WTC11 (cell line): ENCODE measurements around the gene KRT14. TPM values are rescaled to one million over a fixed set of nuclear protein-coding genes. Genes with fewer than 3 reads are reported as not detected.

Source experiments
- ATAC-seq: fragments of 200-7000 bp; cut with Tn5 transposase; 2 replicates; pipeline ENCODE4 v1.10.0; 2021; ENCODE audit warnings: mild to moderate bottlenecking, moderate library complexity
- CTCF ChIA-PET: fragments of 300-600 bp; sonication (Branson Sonifier 250); formaldehyde crosslinking; loops from one replicate; lab custom pipeline; 2021; ENCODE audit warnings: antibody characterized with exemption; lab: Charles Lee
- POLR2A ChIA-PET: fragments of 350-600 bp; sonication (Branson Sonifier 250); formaldehyde crosslinking; loops from one replicate; lab custom pipeline; 2021; ENCODE audit warnings: antibody characterized with exemption; lab: Charles Lee
- DNase-seq: peaks from one replicate; pipeline ENCODE4 v3.0.0; 2021; ENCODE audit warnings: low spot score
- H3K27ac Mint-ChIP-seq: 2 replicates; pipeline ENCODE4 v1.8.0; 2021; ENCODE audit warnings: mixed read lengths
- H3K27me3 Mint-ChIP-seq: 2 replicates; pipeline ENCODE4 v1.8.0; 2021; ENCODE audit warnings: low read depth, mild to moderate bottlenecking, moderate library complexity, mixed read lengths
- H3K36me3 Mint-ChIP-seq: 2 replicates; pipeline ENCODE4 v1.8.0; 2021; ENCODE audit warnings: mixed read lengths
- H3K4me1 Mint-ChIP-seq: 2 replicates; pipeline ENCODE4 v1.8.0; 2022; ENCODE audit warnings: mixed read lengths
- H3K4me3 Mint-ChIP-seq: 2 replicates; pipeline ENCODE4 v1.8.0; 2021; ENCODE audit warnings: mild to moderate bottlenecking, moderate library complexity, mixed read lengths
- H3K9me3 Mint-ChIP-seq: 2 replicates; pipeline ENCODE4 v1.8.0; 2021; ENCODE audit warnings: mixed read lengths
- AFF4 ChIP-seq: sonication (generic); formaldehyde crosslinking; IDR thresholded peaks from 2 replicates; pipeline ENCODE4 v1.8.1; 2023; ENCODE audit warnings: mild to moderate bottlenecking, missing genetic modification reagents, borderline replicate concordance
- AR ChIP-seq: fragments of 250-450 bp; sonication (Bioruptor Pico); IDR thresholded peaks from 2 replicates; pipeline ENCODE4 v1.9.0; 2021; ENCODE audit warnings: mild to moderate bottlenecking
- CTCF ChIP-seq: fragments of 200-600 bp; IDR thresholded peaks from 2 replicates; pipeline ENCODE4 v1.8.0; 2022; ENCODE audit warnings: antibody characterized with exemption
- E2F1 ChIP-seq: sonication (generic); formaldehyde crosslinking; IDR thresholded peaks from 2 replicates; pipeline ENCODE4 v1.8.0; 2022; ENCODE audit warnings: mild to moderate bottlenecking, missing genetic modification reagents
- ELF4 ChIP-seq: sonication (generic); formaldehyde crosslinking; IDR thresholded peaks from 2 replicates; pipeline ENCODE4 v1.8.1; 2022; ENCODE audit warnings: low read depth, mild to moderate bottlenecking, moderate library complexity, missing genetic modification reagents
- ETV6 ChIP-seq: sonication (generic); formaldehyde crosslinking; IDR thresholded peaks from 2 replicates; pipeline ENCODE4 v1.8.1; 2022; ENCODE audit warnings: mild to moderate bottlenecking, missing genetic modification reagents
- FOXK1 ChIP-seq: sonication (generic); formaldehyde crosslinking; IDR thresholded peaks from 2 replicates; pipeline ENCODE4 v1.8.0; 2022; ENCODE audit warnings: mild to moderate bottlenecking, moderate library complexity, missing genetic modification reagents
- MAX ChIP-seq: sonication (generic); formaldehyde crosslinking; IDR thresholded peaks from 2 replicates; pipeline ENCODE4 v1.8.0; 2022; ENCODE audit warnings: mild to moderate bottlenecking, missing genetic modification reagents
- MYBL2 ChIP-seq: sonication (generic); formaldehyde crosslinking; IDR thresholded peaks from 2 replicates; pipeline ENCODE4 v1.8.1; 2023; ENCODE audit warnings: mild to moderate bottlenecking, moderate library complexity, missing genetic modification reagents
- NFE2L1 ChIP-seq: sonication (generic); formaldehyde crosslinking; IDR thresholded peaks from 2 replicates; pipeline ENCODE4 v1.8.1; 2023; ENCODE audit warnings: missing genetic modification reagents
- NR1H2 ChIP-seq: sonication (generic); formaldehyde crosslinking; IDR thresholded peaks from 2 replicates; pipeline ENCODE4 v1.9.0; 2021; ENCODE audit warnings: mild to moderate bottlenecking, moderate library complexity, missing genetic modification reagents
- NR2C2 ChIP-seq: sonication (generic); formaldehyde crosslinking; IDR thresholded peaks from 2 replicates; pipeline ENCODE4 v1.8.0; 2022; ENCODE audit warnings: mild to moderate bottlenecking, missing genetic modification reagents
- SMAD4 ChIP-seq: sonication (generic); formaldehyde crosslinking; IDR thresholded peaks from 2 replicates; pipeline ENCODE4 v1.8.0; 2022; ENCODE audit warnings: mild to moderate bottlenecking, missing genetic modification reagents
- SOX15 ChIP-seq: fragments of 250-450 bp; sonication (Bioruptor Pico); IDR thresholded peaks from 2 replicates; pipeline ENCODE4 v1.9.0; 2021; ENCODE audit warnings: mild to moderate bottlenecking
- SP1 ChIP-seq: sonication (generic); formaldehyde crosslinking; conservative IDR thresholded peaks from 2 replicates; pipeline ENCODE4 v1.8.1; 2022; ENCODE audit warnings: missing genetic modification reagents
- TP53 ChIP-seq: sonication (generic); formaldehyde crosslinking; IDR thresholded peaks from 2 replicates; pipeline ENCODE4 v1.8.1; 2023; ENCODE audit warnings: mild to moderate bottlenecking, missing genetic modification reagents
- ZBTB21 ChIP-seq: sonication (generic); formaldehyde crosslinking; IDR thresholded peaks from 2 replicates; pipeline ENCODE4 v1.8.1; 2023; ENCODE audit warnings: mild to moderate bottlenecking, missing genetic modification reagents, borderline replicate concordance
- ZNF121 ChIP-seq: sonication (generic); formaldehyde crosslinking; IDR thresholded peaks from 2 replicates; pipeline ENCODE4 v1.8.0; 2023; ENCODE audit warnings: missing genetic modification reagents
- ZNF396 ChIP-seq: fragments of 250-450 bp; sonication (Bioruptor Pico); IDR thresholded peaks from 2 replicates; pipeline ENCODE4 v1.8.0; 2021; ENCODE audit warnings: mild to moderate bottlenecking, moderate library complexity, borderline replicate concordance
- ZNF671 ChIP-seq: fragments of 250-450 bp; sonication (Bioruptor Pico); IDR thresholded peaks from 2 replicates; pipeline ENCODE4 v1.8.0; 2021; ENCODE audit warnings: mild to moderate bottlenecking
- total RNA-seq: library from RNA; stranded (reverse); gene quantifications from 3 replicates; pipeline ENCODE4 v1.2.3, GENCODE V29; 2021

Gene KRT14
- total RNA-seq, 1 experiment from 2014 or later, result not detected

- ATAC-seq, result no peak
- ChIA-PET CTCF (interaction anchor here (0.6 to 3.5 kb wide), 9 partner anchors 14 to 72 kb away, joined by 3 to 15 read pairs (median 4); no protein-coding TSS in a partner anchor), POLR2A (interaction anchor here (0.6 kb wide), 1 partner anchor 51 kb away, joined by 4 read pairs; no protein-coding TSS in a partner anchor)
- no peak for TF ChIP-seq NR1H2 (CRISPR knock-in tag)
- TF ChIP-seq ZNF121 (CRISPR knock-in tag), result no peak
- no peak for TF ChIP-seq MYBL2
- no peak for TF ChIP-seq ZBTB21
- no peak for TF ChIP-seq ZNF396 (CRISPR knock-in tag)
- TF ChIP-seq NR2C2 (CRISPR knock-in tag), result no peak
- no peak for TF ChIP-seq AR
- TF ChIP-seq ELF4 (CRISPR knock-in tag), result no peak
- no peak for TF ChIP-seq TP53
- no peak for TF ChIP-seq SP1
- no peak for TF ChIP-seq FOXK1 (CRISPR knock-in tag)
- TF ChIP-seq CTCF, result no peak
- TF ChIP-seq AFF4 (CRISPR knock-in tag), result no peak
- no peak for TF ChIP-seq SOX15 (CRISPR knock-in tag)
- TF ChIP-seq ZNF671 (CRISPR knock-in tag), result no peak
- TF ChIP-seq MAX (CRISPR knock-in tag), result no peak
- TF ChIP-seq ETV6 (CRISPR knock-in tag), result no peak
- TF ChIP-seq NFE2L1 (CRISPR knock-in tag), result no peak
- no peak for TF ChIP-seq SMAD4 (CRISPR knock-in tag)
- TF ChIP-seq E2F1 (CRISPR knock-in tag), result no peak
- TF ChIP-seq, all 79 proteins: peak for 0
- H3K36me3 Mint-ChIP-seq, result no peaks in the 10 kb centered on the region
- H3K27ac Mint-ChIP-seq, result no peak overlapping the region
- peaks cover 3% of the 10 kb centered on the region for H3K4me1 Mint-ChIP-seq
- H3K4me3 Mint-ChIP-seq, result no peak overlapping the region
- no peak for DNase-seq
- 0 out of 2 replicates have a peak, but pooled peaks cover 3% of the 10 kb centered on the region for H3K9me3 Mint-ChIP-seq
- H3K27me3 Mint-ChIP-seq, result no peaks in the 10 kb centered on the region; the same call in 1 of the 2 replicates
Measured at GRCh38 chr17:41593306-41593981, 6.7 kb upstream of the KRT14 start.
